HG02798 (cell line): ENCODE measurements around the gene WASHC1.
"Not testable (repeated sequence)": the region's sequence is repeated elsewhere in the genome, so short reads cannot be mapped to it uniquely, and the experiment has no call there.

ENCODE experiments used
- ATAC-seq: cut with Tn5 transposase; IDR thresholded peaks from one replicate; pipeline ENCODE4 v1.9.1; 2021; ENCODE audit warnings: mild to moderate bottlenecking; ENCODE audit not compliant: unreplicated experiment, poor library complexity

Gene WASHC1

GRCh38 chr9:16875-17274, 12.4 kb downstream of the WASHC1 start:
- ATAC-seq: not testable (repeated sequence)

GRCh38 chr9:14129-14809, 15.0 kb downstream of the WASHC1 start:
- ATAC-seq: not testable (repeated sequence)

- ATAC-seq: not testable (repeated sequence)
Observed at GRCh38 chr9:11206-11605, 18.1 kb downstream of the WASHC1 start.

GRCh38 chr9:10653-11053, 18.6 kb downstream of the WASHC1 start:
- ATAC-seq: not testable (repeated sequence)

- ATAC-seq: not testable (repeated sequence)
Observed at GRCh38 chr9:10207-10606, 19.0 kb downstream of the WASHC1 start.
